Natural killer cell (primary cell): Measurements from ENCODE around the gene DGKZ. TPM values are rescaled to one million over a fixed set of nuclear protein-coding genes. Genes with fewer than 3 reads are reported as not detected.

Source experiments
- ATAC-seq, 3 donors: fragments of 150-1000 bp in 2 of 3; fragments of 200-7000 bp in 1 of 3; cut with Tn5 transposase; 1 replicate in 1 of 3; 2 replicates in 2 of 3; pipeline ENCODE4 v1.10.0; 2021; ENCODE audit warnings: mild to moderate bottlenecking in 2 of 3, moderate library complexity in 2 of 3
- DNase-seq, 2 donors: peaks; one replicate each; pipeline versions ENCODE4 v3.0.0 to v3.0.0-alpha.2; 2013 to 2021; ENCODE audit warnings: mixed read lengths in 1 of 2
- H3K27ac ChIP-seq: one replicate; pipeline ENCODE4 v1.5.1; 2013; ENCODE audit warnings: mild to moderate bottlenecking, low read length
- H3K27me3 ChIP-seq: one replicate; pipeline ENCODE4 v1.6.1; 2013; ENCODE audit warnings: low read length; ENCODE audit not compliant: control insufficient read depth, insufficient read depth
- H3K36me3 ChIP-seq: one replicate; pipeline ENCODE4 v1.6.1; 2013; ENCODE audit warnings: low read length; ENCODE audit not compliant: control insufficient read depth, insufficient read depth
- H3K4me1 ChIP-seq: one replicate; pipeline ENCODE4 v1.6.1; 2013; ENCODE audit warnings: low read length; ENCODE audit not compliant: control insufficient read depth, insufficient read depth
- H3K4me3 ChIP-seq: one replicate; pipeline ENCODE4 v1.5.1; 2013; ENCODE audit warnings: low read length
- H3K9me3 ChIP-seq: one replicate; pipeline ENCODE4 v1.6.1; 2013; ENCODE audit warnings: low read length; ENCODE audit not compliant: control insufficient read depth, insufficient read depth
- H3K27ac Mint-ChIP-seq, 2 donors: one replicate each; pipeline ENCODE4 v1.8.0; 2022; ENCODE audit warnings: mild to moderate bottlenecking in 2 of 2, mixed read lengths in 2 of 2, moderate library complexity in 1 of 2
- H3K27me3 Mint-ChIP-seq, 2 donors: one replicate each; pipeline ENCODE4 v1.8.0; 2022; ENCODE audit warnings: low read depth in 2 of 2, mixed read lengths in 2 of 2
- H3K36me3 Mint-ChIP-seq: one replicate; pipeline ENCODE4 v1.8.0; 2022; ENCODE audit warnings: mixed read lengths
- H3K4me1 Mint-ChIP-seq, 2 donors: one replicate each; pipeline ENCODE4 v1.8.0; 2022; ENCODE audit warnings: mixed read lengths in 2 of 2
- H3K4me3 Mint-ChIP-seq: one replicate; pipeline ENCODE4 v1.8.0; 2022; ENCODE audit warnings: mild to moderate bottlenecking, moderate library complexity, mixed read lengths
- H3K9me3 Mint-ChIP-seq, 2 donors: one replicate each; pipeline ENCODE4 v1.8.0; 2022; ENCODE audit warnings: mixed read lengths in 2 of 2
- CTCF ChIP-seq: fragments of 200-600 bp; IDR thresholded peaks from one replicate; pipeline ENCODE4 v1.8.0; 2022; ENCODE audit warnings: antibody characterized with exemption
- WGBS: methylation state at CpG from one replicate; pipeline ENCODE4 v1.1.7; 2013; ENCODE audit warnings: missing lambda C conversion rate; ENCODE audit not compliant: insufficient coverage; 5-methylcytosine and 5-hydroxymethylcytosine counted together
- intact Hi-C: fragments of 100-400 bp; cut with micrococcal nuclease; formaldehyde crosslinking; loops from one replicate; pipeline ENCODE4 v1.14.2; 2022
- total RNA-seq, 4 donors: library from RNA; stranded (reverse); fragments of 120-200 nt in 1 of 4; gene quantifications; one replicate each; pipeline versions ENCODE4 v1.2.3 to v1.2.4, GENCODE V29; 2013 to 2022

DGKZ gene, protein sequence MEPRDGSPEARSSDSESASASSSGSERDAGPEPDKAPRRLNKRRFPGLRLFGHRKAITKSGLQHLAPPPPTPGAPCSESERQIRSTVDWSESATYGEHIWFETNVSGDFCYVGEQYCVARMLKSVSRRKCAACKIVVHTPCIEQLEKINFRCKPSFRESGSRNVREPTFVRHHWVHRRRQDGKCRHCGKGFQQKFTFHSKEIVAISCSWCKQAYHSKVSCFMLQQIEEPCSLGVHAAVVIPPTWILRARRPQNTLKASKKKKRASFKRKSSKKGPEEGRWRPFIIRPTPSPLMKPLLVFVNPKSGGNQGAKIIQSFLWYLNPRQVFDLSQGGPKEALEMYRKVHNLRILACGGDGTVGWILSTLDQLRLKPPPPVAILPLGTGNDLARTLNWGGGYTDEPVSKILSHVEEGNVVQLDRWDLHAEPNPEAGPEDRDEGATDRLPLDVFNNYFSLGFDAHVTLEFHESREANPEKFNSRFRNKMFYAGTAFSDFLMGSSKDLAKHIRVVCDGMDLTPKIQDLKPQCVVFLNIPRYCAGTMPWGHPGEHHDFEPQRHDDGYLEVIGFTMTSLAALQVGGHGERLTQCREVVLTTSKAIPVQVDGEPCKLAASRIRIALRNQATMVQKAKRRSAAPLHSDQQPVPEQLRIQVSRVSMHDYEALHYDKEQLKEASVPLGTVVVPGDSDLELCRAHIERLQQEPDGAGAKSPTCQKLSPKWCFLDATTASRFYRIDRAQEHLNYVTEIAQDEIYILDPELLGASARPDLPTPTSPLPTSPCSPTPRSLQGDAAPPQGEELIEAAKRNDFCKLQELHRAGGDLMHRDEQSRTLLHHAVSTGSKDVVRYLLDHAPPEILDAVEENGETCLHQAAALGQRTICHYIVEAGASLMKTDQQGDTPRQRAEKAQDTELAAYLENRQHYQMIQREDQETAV
- 100 to 1,000 TPM; 307 to 377 (median 350) TPM for total RNA-seq
- 140 TPM for total RNA-seq (2013)

GRCh38 chr11:46346886-46347636 lies at the start of gene DGKZ:
DGKZ (plus strand) TSS chr11:46347463; CDS start chr11:46347660, 197 bp downstream.
- H3K4me1 ChIP-seq: peaks cover 73% of the 10 kb centered on the region
- peak within 1 kb of the TSS; percentile 93 for H3K4me3 ChIP-seq
- no peaks in the 10 kb centered on the region for H3K9me3 Mint-ChIP-seq
- WGBS: 3% methylated on average over 80 of the region's 80 CpGs
- peaks cover 57 to 64% of the 10 kb centered on the region in 2 donors for H3K4me1 Mint-ChIP-seq
- DNase-seq: peak; percentile 93 to 96
- H3K27ac Mint-ChIP-seq: peak within 1 kb of the TSS; percentile 90
- no peaks in the 10 kb centered on the region for H3K27me3 Mint-ChIP-seq
- H3K27me3 ChIP-seq: no peaks in the 10 kb centered on the region
- no peaks in the 10 kb centered on the region for H3K36me3 Mint-ChIP-seq
- peak within 1 kb of the TSS; percentile 41 for H3K27ac ChIP-seq
- H3K9me3 ChIP-seq: no peaks in the 10 kb centered on the region
- ATAC-seq: peak; percentile 80 to 94 (median 84)
- peak; percentile 69 for TF ChIP-seq CTCF
- intact Hi-C loops: loop anchor here (1.0 to 10.0 kb wide), 5 partner anchors 20 to 270 kb away; partner anchors contain the start of genes ATG13, HARBI1, MDK and PHF21A
- H3K36me3 ChIP-seq: peaks cover 8% of the 10 kb centered on the region
- H3K4me3 Mint-ChIP-seq: peak within 1 kb of the TSS; percentile 93

DNA sequence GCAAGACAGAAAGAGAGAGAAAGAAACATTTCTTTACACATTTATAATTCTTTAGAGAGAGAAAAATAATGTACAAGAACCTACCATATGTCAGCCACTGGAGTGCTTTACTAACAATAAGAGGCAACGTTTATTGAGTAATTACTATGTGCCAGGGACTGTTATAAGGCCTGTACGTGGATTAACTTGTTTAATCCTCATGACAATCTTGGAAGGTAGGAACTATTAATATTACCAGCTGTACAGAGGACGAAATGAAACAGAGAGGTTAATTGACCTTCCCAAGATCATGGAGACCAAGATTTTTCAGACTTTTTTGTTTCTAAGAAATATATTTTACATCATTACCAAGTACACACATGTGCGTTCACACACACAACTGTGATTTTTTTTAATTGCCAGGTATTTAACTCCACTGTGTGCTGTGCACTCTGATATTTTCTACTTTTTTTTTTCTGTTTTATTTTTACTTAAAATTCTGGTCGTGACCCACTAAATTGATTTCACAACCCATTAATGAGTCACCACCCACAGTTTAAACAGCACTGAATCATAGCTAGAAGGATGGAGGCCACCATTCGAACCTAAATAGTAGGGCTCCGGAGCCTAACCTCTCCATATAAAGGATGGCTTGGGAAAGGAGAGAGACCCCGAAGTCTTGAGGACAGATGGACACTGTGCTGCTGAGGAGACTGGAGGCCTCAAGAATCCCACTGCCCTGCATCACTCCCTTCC lies 48.4 kb upstream of the DGKZ start:
- H3K27ac Mint-ChIP-seq: no peak overlapping the region
- intact Hi-C loops: no loop called here

More for the DNA sequence above, 48.4 kb upstream of the DGKZ start:
- Mint-ChIP-seq H3K27me3 (peaks cover 10 to 19% of the 10 kb centered on the region in 2 donors), H3K4me1 (peaks cover 0 to 13% of the 10 kb centered on the region in 2 donors), H3K36me3 (no peaks in the 10 kb centered on the region), H3K9me3 (no peaks in the 10 kb centered on the region), H3K4me3 (no peak overlapping the region)
- Histone ChIP-seq H3K4me3 (no peak overlapping the region), H3K27ac (no peak overlapping the region), H3K36me3 (no peaks in the 10 kb centered on the region), H3K27me3 (peaks cover 15% of the 10 kb centered on the region), H3K9me3 (no peaks in the 10 kb centered on the region), H3K4me1 (peaks cover 18% of the 10 kb centered on the region)
- DNase-seq (no peak), ATAC-seq (no peak)
- no peak for TF ChIP-seq CTCF
- 57% methylated on average over 6 of the region's 8 CpGs for WGBS
